HCT116 (cell line): Measurements from ENCODE around the gene CXCR5. TPM values are rescaled to one million over a fixed set of nuclear protein-coding genes. Genes with fewer than 3 reads are reported as not detected.

ENCODE experiments used
- ATAC-seq: fragments of 200-7000 bp; cut with Tn5 transposase; 2 replicates; pipeline ENCODE4 v1.9.1; 2020; ENCODE audit warnings: mild to moderate bottlenecking, moderate library complexity
- BruUV-seq: library from RNA; stranded (reverse); fragments of 400-500 nt; replicated peaks from 2 replicates; lab custom pipeline; 2021; lab: Mats Ljungman, UMichigan
- CTCF ChIA-PET: fragments of 300-600 bp; sonication (Branson Sonifier 250); formaldehyde crosslinking; loops from one replicate; lab custom pipeline; 2021; ENCODE audit warnings: antibody characterized with exemption; lab: Charles Lee
- POLR2A ChIA-PET: fragments of 300-600, 350-600 bp; sonication (Branson Sonifier 250); formaldehyde crosslinking; loops from one replicate; lab custom pipeline; 2021; ENCODE audit warnings: antibody characterized with exemption; lab: Charles Lee
- RAD21 ChIA-PET, 2 experiments: fragments of 300-600 bp; sonication (Branson Sonifier 250); formaldehyde crosslinking; loops; one replicate each; lab custom pipeline; 2023; ENCODE audit warnings: low total read pairs in 2 of 2; ENCODE audit not compliant: uncharacterized antibody in 2 of 2, unreplicated experiment in 2 of 2, low non-redundant PET in 1 of 2; lab: Charles Lee
- DNase-seq: peaks from one replicate; pipeline ENCODE4 v3.0.0-alpha.2; 2010; ENCODE audit warnings: low read depth, low spot score
- H2AFZ ChIP-seq: fragments of 200-600 bp; shearing (Covaris generic), sonication (generic); 2 replicates; pipeline ENCODE4 v1.6.1; 2017; ENCODE audit warnings: low read depth, mixed run types, mixed read lengths, antibody characterized with exemption, low read length; ENCODE audit not compliant: poor library complexity, severe bottlenecking
- H3K27ac ChIP-seq: 2 replicates; pipeline ENCODE4 v1.5.1; 2012; ENCODE audit warnings: low read depth, low read length
- H3K27me3 ChIP-seq: fragments of 200-600 bp; sonication (generic); 2 replicates; pipeline ENCODE4 v1.6.1; 2016; ENCODE audit warnings: mixed run types, low read length, mixed read lengths; ENCODE audit not compliant: insufficient read depth
- H3K36me3 ChIP-seq, 2 experiments: fragments of 200-500 bp in 1 of 2; fragments of 200-600 bp in 1 of 2; sonication (Bioruptor generic) in 1 of 2; sonication (generic) in 1 of 2; 2 replicates each; pipeline versions ENCODE4 v1.5.1 to v1.6.1; 2014 to 2016; ENCODE audit warnings: low read length in 2 of 2, inconsistent platforms in 1 of 2, mixed read lengths in 1 of 2, mixed run types in 1 of 2; ENCODE audit not compliant: insufficient read depth in 2 of 2, control insufficient read depth in 1 of 2
- H3K4me1 ChIP-seq, 2 experiments: fragments of 200-600 bp in 1 of 2; sonication (generic) in 1 of 2; 2 replicates each; pipeline versions ENCODE4 v1.5.1 to v1.6.1; 2012 to 2017; ENCODE audit warnings: low read length in 2 of 2, inconsistent platforms in 1 of 2, mild to moderate bottlenecking in 1 of 2, mixed read lengths in 1 of 2, mixed run types in 1 of 2, moderate library complexity in 1 of 2; ENCODE audit not compliant: insufficient read depth in 2 of 2, control insufficient read depth in 1 of 2
- H3K4me2 ChIP-seq: fragments of 200-600 bp; sonication (generic); 2 replicates; pipeline ENCODE4 v1.6.1; 2017; ENCODE audit warnings: mixed run types, low read length, mixed read lengths
- H3K4me3 ChIP-seq, 2 experiments: fragments of 200-600 bp in 1 of 2; sonication (generic) in 1 of 2; replicated peaks in 1 of 2; 2 replicates each; pipeline ENCODE4 v1.5.1; 2011 to 2016; ENCODE audit warnings: low read length in 2 of 2, control low read depth in 1 of 2, low read depth in 1 of 2, mild to moderate bottlenecking in 1 of 2, mixed read lengths in 1 of 2, mixed run types in 1 of 2
- H3K79me2 ChIP-seq: fragments of 200-600 bp; sonication (generic); 2 replicates; pipeline ENCODE4 v1.6.1; 2017; ENCODE audit warnings: mild to moderate bottlenecking, mixed run types, low read length, moderate library complexity, mixed read lengths; ENCODE audit not compliant: insufficient read depth
- H3K9ac ChIP-seq: fragments of 200-600 bp; sonication (generic); 2 replicates; pipeline ENCODE4 v1.6.1; 2016; ENCODE audit warnings: low read length, mixed read lengths
- H3K9me2 ChIP-seq: fragments of 200-600 bp; sonication (generic), shearing (Covaris generic); 2 replicates; pipeline ENCODE4 v1.6.1; 2017; ENCODE audit warnings: mixed run types, mild to moderate bottlenecking, moderate library complexity; ENCODE audit not compliant: insufficient read depth
- H3K9me3 ChIP-seq, 2 experiments: fragments of 200-500 bp in 1 of 2; fragments of 200-600 bp in 1 of 2; sonication (Bioruptor generic) in 1 of 2; sonication (generic) in 1 of 2; 2 replicates each; pipeline ENCODE4 v1.6.1; 2014 to 2017; ENCODE audit warnings: low read length in 2 of 2, mixed read lengths in 2 of 2, inconsistent platforms in 1 of 2, low read depth in 1 of 2, mild to moderate bottlenecking in 1 of 2, mixed run types in 1 of 2, moderate library complexity in 1 of 2; ENCODE audit not compliant: control insufficient read depth in 1 of 2, insufficient read depth in 1 of 2
- H4K20me1 ChIP-seq: fragments of 200-600 bp; sonication (generic), shearing (Covaris generic); 2 replicates; pipeline ENCODE4 v1.6.1; 2017; ENCODE audit warnings: mixed run types, mild to moderate bottlenecking, moderate library complexity; ENCODE audit not compliant: insufficient read depth
- ATF3 ChIP-seq: IDR thresholded peaks from 2 replicates; pipeline ENCODE4 v1.6.1; 2012
- CBX3 ChIP-seq: IDR thresholded peaks from 2 replicates; pipeline ENCODE4 v1.6.1; 2012; ENCODE audit warnings: low read depth
- CEBPB ChIP-seq: IDR thresholded peaks from 2 replicates; pipeline ENCODE4 v1.6.1; 2012; ENCODE audit warnings: low read depth
- CTCF ChIP-seq, 3 experiments: fragments of 200-600 bp in 1 of 3; sonication (generic) in 1 of 3; IDR thresholded peaks in 2 of 3; conservative IDR thresholded peaks in 1 of 3; 2 replicates each; pipeline ENCODE4 v1.5.1; 2012 to 2017; ENCODE audit warnings: low read depth in 2 of 3, low read length in 2 of 3, antibody characterized with exemption in 1 of 3, borderline replicate concordance in 1 of 3, control low read depth in 1 of 3, mild to moderate bottlenecking in 1 of 3, mixed read lengths in 1 of 3, mixed run types in 1 of 3, moderate library complexity in 1 of 3; ENCODE audit not compliant: insufficient read depth in 1 of 3
- EGR1 ChIP-seq: IDR thresholded peaks from 2 replicates; pipeline ENCODE4 v1.6.1; 2012; ENCODE audit warnings: low read depth
- ELF1 ChIP-seq: IDR thresholded peaks from 2 replicates; pipeline ENCODE4 v1.6.1; 2012; ENCODE audit warnings: low read depth, borderline replicate concordance
- EZH2 ChIP-seq: fragments of 200-600 bp; sonication (generic); IDR thresholded peaks from 2 replicates; pipeline ENCODE4 v1.6.1; 2017; ENCODE audit warnings: antibody characterized with exemption, mixed run types
- FOSL1 ChIP-seq: IDR thresholded peaks from 2 replicates; pipeline ENCODE4 v1.6.1; 2012; ENCODE audit warnings: low read depth
- JUND ChIP-seq: IDR thresholded peaks from 2 replicates; pipeline ENCODE4 v1.6.1; 2012
- POLR2A ChIP-seq: IDR thresholded peaks from 2 replicates; pipeline ENCODE4 v1.7.0; 2011; ENCODE audit warnings: borderline replicate concordance; ENCODE audit not compliant: insufficient read depth, insufficient read length; ENCODE audit errors: extremely low read depth
- POLR2AphosphoS5 ChIP-seq: IDR thresholded peaks from 2 replicates; pipeline ENCODE4 v1.6.1; 2011; ENCODE audit warnings: mild to moderate bottlenecking, low read depth, low read length, moderate library complexity
- RAD21 ChIP-seq: IDR thresholded peaks from 2 replicates; pipeline ENCODE4 v1.6.1; 2012; ENCODE audit warnings: low read depth, mild to moderate bottlenecking
- REST ChIP-seq: IDR thresholded peaks from 2 replicates; pipeline ENCODE4 v1.6.1; 2012; ENCODE audit warnings: low read depth
- SP1 ChIP-seq: IDR thresholded peaks from 2 replicates; pipeline ENCODE4 v1.6.1; 2012; ENCODE audit warnings: low read depth
- SRF ChIP-seq: IDR thresholded peaks from 2 replicates; pipeline ENCODE4 v1.6.1; 2012; ENCODE audit warnings: low read depth
- TCF7L2 ChIP-seq: IDR thresholded peaks from 2 replicates; pipeline ENCODE4 v1.7.0; 2011; ENCODE audit warnings: borderline replicate concordance, inconsistent platforms; ENCODE audit not compliant: insufficient read depth, insufficient read length; ENCODE audit errors: extremely low read depth
- YY1 ChIP-seq: IDR thresholded peaks from 2 replicates; pipeline ENCODE4 v1.6.1; 2011; ENCODE audit warnings: low read length, low read depth, moderate library complexity, mild to moderate bottlenecking; ENCODE audit not compliant: insufficient replicate concordance; ENCODE audit errors: extremely low read depth
- ZBTB33 ChIP-seq: IDR thresholded peaks from 2 replicates; pipeline ENCODE4 v1.6.1; 2011; ENCODE audit warnings: mild to moderate bottlenecking, low read length, moderate library complexity; ENCODE audit not compliant: insufficient replicate concordance; ENCODE audit errors: extremely low read depth
- intact Hi-C: fragments of 100-400 bp; cut with micrococcal nuclease; formaldehyde crosslinking; loops from 2 replicates; pipeline ENCODE4 v1.10.0; 2022
- total RNA-seq: library from RNA; stranded (reverse); gene quantifications from one replicate; pipeline ENCODE4 v1.2.1, GENCODE V29; 2021; ENCODE audit not compliant: unreplicated experiment

CXCR5 gene
- total RNA-seq, 1 experiment from 2014 or later, result not detected

- DNase-seq, result no peak
- no peaks in the 10 kb centered on the region for H3K4me1 ChIP-seq
- H3K36me3 ChIP-seq, result no peaks in the 10 kb centered on the region
- CTCF ChIA-PET, result interaction anchor here (1.6 kb wide), 1 partner anchor 166 kb away, joined by 5 read pairs; no protein-coding TSS in a partner anchor
- POLR2A ChIA-PET, result no interaction called here
- no peak overlapping the region for H2AFZ ChIP-seq
- no peaks in the 10 kb centered on the region for H3K9me3 ChIP-seq
- H3K4me3 ChIP-seq, result no peak overlapping the region
- TF ChIP-seq POLR2A, result no peak
- TF ChIP-seq EZH2, result no peak
- no peak for TF ChIP-seq POLR2AphosphoS5
- no peak for TF ChIP-seq REST
- no peak for TF ChIP-seq ELF1
- no peak for TF ChIP-seq FOSL1
- TF ChIP-seq JUND, result no peak
- no peak for TF ChIP-seq CTCF (IDR thresholded peaks at IDR 0.05 in 2 of 3, conservative IDR thresholded peaks at IDR 0.05 in 1 of 3; ENCODE audit: borderline replicate concordance in 1 of 3, insufficient read depth in 1 of 3, low read depth in 2 of 3, low read length in 2 of 3)
- no peak for TF ChIP-seq CBX3
- TF ChIP-seq YY1, result no peak
- TF ChIP-seq ZBTB33, result no peak
- TF ChIP-seq SRF, result no peak
- no peak for TF ChIP-seq ATF3
- no peak for TF ChIP-seq TCF7L2
- no peak for TF ChIP-seq EGR1
- no peak for TF ChIP-seq SP1
- TF ChIP-seq RAD21, result no peak
- no peak for TF ChIP-seq CEBPB
- intact Hi-C loops, result no loop called here
- H3K4me2 ChIP-seq, result no peak overlapping the region
- BruUV-seq, result no TSS peak
- H4K20me1 ChIP-seq, result no peaks in the 10 kb centered on the region
- no peak for ATAC-seq
- H3K79me2 ChIP-seq, result no peaks in the 10 kb centered on the region
- no peak overlapping the region for H3K27ac ChIP-seq
- no peaks in the 10 kb centered on the region for H3K9me2 ChIP-seq
- no peak overlapping the region for H3K9ac ChIP-seq
- H3K27me3 ChIP-seq, result no peaks in the 10 kb centered on the region
- RAD21 ChIA-PET, result no interaction called here
Measured at GRCh38 chr11:118856314-118856713, 27.4 kb upstream of the CXCR5 start.
